Ishikawa (cell line): ENCODE results near the gene NEK7.

Source experiments
- CEBPB ChIP-seq: IDR thresholded peaks from 2 replicates; pipeline ENCODE4 v1.6.1; 2012
- CREB1 ChIP-seq: IDR thresholded peaks from 2 replicates; pipeline ENCODE4 v1.6.1; 2012; ENCODE audit warnings: low read depth
- EGR1 ChIP-seq: IDR thresholded peaks from 2 replicates; pipeline ENCODE4 v1.6.1; 2012
- EP300 ChIP-seq: IDR thresholded peaks from 2 replicates; pipeline ENCODE4 v1.6.1; 2012; ENCODE audit warnings: borderline replicate concordance
- MAX ChIP-seq: IDR thresholded peaks from 2 replicates; pipeline ENCODE4 v1.6.1; 2012
- NFIC ChIP-seq: IDR thresholded peaks from 2 replicates; pipeline ENCODE4 v1.6.1; 2012
- RAD21 ChIP-seq: IDR thresholded peaks from 2 replicates; pipeline ENCODE4 v1.6.1; 2012; ENCODE audit warnings: low read depth
- REST ChIP-seq: IDR thresholded peaks from 2 replicates; pipeline ENCODE4 v1.6.1; 2012; ENCODE audit warnings: low read depth, mild to moderate bottlenecking
- TAF1 ChIP-seq: IDR thresholded peaks from 2 replicates; pipeline ENCODE4 v1.6.1; 2012; ENCODE audit warnings: low read depth, mild to moderate bottlenecking
- TEAD4 ChIP-seq: IDR thresholded peaks from 2 replicates; pipeline ENCODE4 v1.6.1; 2012
- YY1 ChIP-seq: IDR thresholded peaks from 2 replicates; pipeline ENCODE4 v1.6.1; 2012; ENCODE audit warnings: low read depth

GRCh38 chr1:198295225-198295624, 138.4 kb downstream of the NEK7 start:
- no peak for TF ChIP-seq EP300
- no peak for TF ChIP-seq YY1
- no peak for TF ChIP-seq EGR1
- TF ChIP-seq MAX, result no peak
- no peak for TF ChIP-seq TEAD4
- TF ChIP-seq NFIC, result no peak
- no peak for TF ChIP-seq TAF1
- TF ChIP-seq REST, result no peak
- no peak for TF ChIP-seq RAD21
- TF ChIP-seq CEBPB, result no peak
- TF ChIP-seq CREB1, result no peak
